Subcutaneous adipose tissue (tissue), 4 donors: ENCODE results near the gene MAPK8IP1. TPM values are rescaled to one million over a fixed set of nuclear protein-coding genes. Genes with fewer than 3 reads are reported as not detected.

Experiments used
- CTCF ChIP-seq: fragments of 450-650 bp; IDR thresholded peaks from one replicate; pipeline ENCODE4 v1.5.1; 2016; ENCODE audit warnings: low read depth, mild to moderate bottlenecking, control low read depth, antibody characterized with exemption, moderate library complexity
- total RNA-seq, 4 donors: library from RNA; depleted of rRNA; stranded (reverse); fragments of >200 nt; gene quantifications; one replicate each; pipeline ENCODE4 v1.1.0, GENCODE V29; 2016

Gene MAPK8IP1
- total RNA-seq, 4 donors from 2014 or later = 1.3 to 4.0 (median 2.3) TPM

GRCh38 chr11:45918331-45918941, 33.0 kb downstream of the MAPK8IP1 start:
- TF ChIP-seq CTCF = no peak

- TF ChIP-seq CTCF = no peak
Observed at GRCh38 chr11:45918962-45919675, 33.7 kb downstream of the MAPK8IP1 start.

- TF ChIP-seq CTCF = no peak
Observed at GRCh38 chr11:45919806-45920530, 34.5 kb downstream of the MAPK8IP1 start.

- TF ChIP-seq CTCF = no peak
Observed at GRCh38 chr11:45920531-45921477, 35.4 kb downstream of the MAPK8IP1 start.

GRCh38 chr11:45921561-45922424, 36.3 kb downstream of the MAPK8IP1 start:
- TF ChIP-seq CTCF = no peak

- no peak for TF ChIP-seq CTCF
Observed at GRCh38 chr11:45922425-45923082, 37.1 kb downstream of the MAPK8IP1 start, which contains the start of gene LARGE2. LARGE2 (plus strand) TSS chr11:45922656; CDS start chr11:45922883, 227 bp downstream.
